Karpas-422 (cell line): ENCODE measurements around the gene ICAM5. TPM values are rescaled to one million over a fixed set of nuclear protein-coding genes. Genes with fewer than 3 reads are reported as not detected.
"Not testable (repeated sequence)": the region's sequence is repeated elsewhere in the genome, so short reads cannot be mapped to it uniquely, and the experiment has no call there.

Experiments used
- DNase-seq: peaks from one replicate; pipeline ENCODE4 v3.0.0-alpha.2; 2015
- H2AFZ ChIP-seq: fragments of 200-600 bp; sonication (generic); 2 replicates; pipeline ENCODE4 v1.6.1; 2014; ENCODE audit warnings: antibody characterized with exemption, low read length, mixed read lengths
- H3K27ac ChIP-seq: fragments of 200-600 bp; sonication (generic); 2 replicates; pipeline ENCODE4 v1.5.1; 2014; ENCODE audit warnings: mild to moderate bottlenecking, low read length, moderate library complexity
- H3K27me3 ChIP-seq: fragments of 200-600 bp; sonication (generic); 2 replicates; pipeline ENCODE4 v1.6.1; 2014; ENCODE audit warnings: low read length, mixed read lengths
- H3K36me3 ChIP-seq: fragments of 200-600 bp; sonication (generic); 2 replicates; pipeline ENCODE4 v1.6.1; 2014; ENCODE audit warnings: low read length, mixed read lengths; ENCODE audit not compliant: insufficient read depth
- H3K4me1 ChIP-seq: fragments of 200-600 bp; sonication (generic); 2 replicates; pipeline ENCODE4 v1.6.1; 2014; ENCODE audit warnings: mild to moderate bottlenecking, low read length, mixed read lengths
- H3K4me2 ChIP-seq: fragments of 200-600 bp; sonication (generic); 2 replicates; pipeline ENCODE4 v1.6.1; 2014; ENCODE audit warnings: low read length, low read depth, mild to moderate bottlenecking; ENCODE audit not compliant: poor library complexity, severe bottlenecking
- H3K4me3 ChIP-seq: fragments of 200-600 bp; sonication (generic); 2 replicates; pipeline ENCODE4 v1.5.1; 2014; ENCODE audit warnings: mild to moderate bottlenecking, antibody characterized with exemption, low read length, mixed read lengths
- H3K79me2 ChIP-seq: fragments of 200-600 bp; sonication (generic); 2 replicates; pipeline ENCODE4 v1.6.1; 2014; ENCODE audit warnings: mild to moderate bottlenecking, low read length, mixed read lengths
- H3K9ac ChIP-seq: fragments of 200-600 bp; sonication (generic); 2 replicates; pipeline ENCODE4 v1.6.0; 2014; ENCODE audit warnings: low read length
- H3K9me2 ChIP-seq: fragments of 200-600 bp; sonication (generic), shearing (Covaris generic); replicated peaks from 2 replicates; pipeline ENCODE4 v1.6.0; 2014; ENCODE audit warnings: mild to moderate bottlenecking, low read length, moderate library complexity; ENCODE audit not compliant: insufficient read depth
- H3K9me3 ChIP-seq: fragments of 300-700, 200-600 bp; sonication (generic); 2 replicates; pipeline ENCODE4 v1.6.1; 2014; ENCODE audit warnings: low read length, mixed read lengths
- H4K20me1 ChIP-seq: fragments of 200-600 bp; sonication (generic); 2 replicates; pipeline ENCODE4 v1.6.1; 2014; ENCODE audit warnings: mild to moderate bottlenecking, antibody characterized with exemption, low read length, low read depth; ENCODE audit not compliant: insufficient read depth
- total RNA-seq: library from RNA; depleted of rRNA; stranded (reverse); fragments of >200 nt; shearing (Covaris generic); gene quantifications from 2 replicates; pipeline ENCODE4 v1.2.3, GENCODE V29; 2014; ENCODE audit warnings: low replicate concordance; rRNA removed

The ICAM5 gene
- 4.5 and 9.1 TPM in 2 replicates for total RNA-seq

- DNase-seq: peak; percentile 59
Observed at GRCh38 chr19:10289836-10290356, at the start of gene ICAM5. Gene ICAM5, plus strand, starts transcription at chr19:10289952. Its CDS starts 92 bp downstream, at chr19:10290044.

DNA sequence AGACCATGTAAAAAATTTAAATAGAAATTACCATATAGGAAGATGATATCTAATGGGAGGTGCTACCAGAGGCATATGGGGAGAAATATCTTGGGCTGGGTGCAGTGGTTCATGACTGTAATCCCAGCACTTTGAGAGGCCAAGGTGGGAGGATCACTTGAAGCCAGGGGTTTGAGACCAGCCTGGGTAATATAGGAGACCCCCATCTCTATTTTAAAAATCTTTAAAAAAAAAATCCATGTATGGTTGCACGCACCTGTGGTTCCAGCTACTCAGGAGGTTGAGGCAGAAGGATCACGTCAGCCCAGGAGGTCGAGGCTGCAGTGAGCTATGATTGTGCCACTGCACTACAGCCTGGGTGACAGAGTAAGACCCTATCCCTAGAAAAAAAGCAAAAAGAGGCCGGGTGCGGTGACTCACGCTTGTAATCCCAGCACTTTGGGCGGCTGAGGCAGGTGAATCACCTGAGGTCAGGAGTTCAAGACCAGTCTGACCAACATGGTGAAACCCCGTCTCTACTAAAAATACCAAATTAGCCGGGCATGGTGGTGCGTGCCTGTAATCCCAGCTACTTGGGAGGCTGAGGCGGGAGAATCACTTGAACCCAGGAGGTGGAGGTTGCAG, 47.8 kb upstream of the ICAM5 start:
- Histone ChIP-seq H3K9ac (peak overlapping the region; percentile 55; the same call in 1 of the 2 replicates), H3K27ac (peak overlapping the region; percentile 100), H3K4me1 (peaks cover 96% of the 10 kb centered on the region), H3K4me2 (peak overlapping the region; percentile 55)
- not testable (repeated sequence) for H3K9me3 ChIP-seq, H4K20me1 ChIP-seq, H2AFZ ChIP-seq, H3K79me2 ChIP-seq, H3K27me3 ChIP-seq, H3K4me3 ChIP-seq, H3K36me3 ChIP-seq, H3K9me2 ChIP-seq
- peak; percentile 55 for DNase-seq

More at GRCh38 chr19:10289836-10290356, at the start of gene ICAM5:
- H3K9ac ChIP-seq: peak within 1 kb of the TSS; percentile 79
- H4K20me1 ChIP-seq: no peaks in the 10 kb centered on the region
- H3K4me3 ChIP-seq: peak within 1 kb of the TSS; percentile 68
- peak within 1 kb of the TSS; percentile 50 for H3K27ac ChIP-seq
- no peaks in the 10 kb centered on the region for H3K36me3 ChIP-seq
- H3K4me1 ChIP-seq: peaks cover 30% of the 10 kb centered on the region
- no peaks in the 10 kb centered on the region for H3K27me3 ChIP-seq
- H3K79me2 ChIP-seq: no peaks in the 10 kb centered on the region
- H3K9me2 ChIP-seq: no peaks in the 10 kb centered on the region
- H3K9me3 ChIP-seq: no peaks in the 10 kb centered on the region
- peak within 1 kb of the TSS; percentile 93 for H2AFZ ChIP-seq
- H3K4me2 ChIP-seq: peak within 1 kb of the TSS; percentile 76

- Histone ChIP-seq H3K9me3 (no peaks in the 10 kb centered on the region), H3K9ac (peak overlapping the region; percentile 30; the same call in 1 of the 2 replicates), H3K4me1 (peaks cover 90% of the 10 kb centered on the region), H4K20me1 (no peaks in the 10 kb centered on the region), H3K27me3 (no peaks in the 10 kb centered on the region), H2AFZ (no peak overlapping the region), H3K4me3 (no peak overlapping the region), H3K4me2 (no peak overlapping the region), H3K36me3 (no peaks in the 10 kb centered on the region), H3K9me2 (no peaks in the 10 kb centered on the region), H3K79me2 (no peaks in the 10 kb centered on the region), H3K27ac (peak overlapping the region; percentile 100)
- no peak for DNase-seq
Observed at GRCh38 chr19:10243606-10244005, 46.1 kb upstream of the ICAM5 start.

DNA sequence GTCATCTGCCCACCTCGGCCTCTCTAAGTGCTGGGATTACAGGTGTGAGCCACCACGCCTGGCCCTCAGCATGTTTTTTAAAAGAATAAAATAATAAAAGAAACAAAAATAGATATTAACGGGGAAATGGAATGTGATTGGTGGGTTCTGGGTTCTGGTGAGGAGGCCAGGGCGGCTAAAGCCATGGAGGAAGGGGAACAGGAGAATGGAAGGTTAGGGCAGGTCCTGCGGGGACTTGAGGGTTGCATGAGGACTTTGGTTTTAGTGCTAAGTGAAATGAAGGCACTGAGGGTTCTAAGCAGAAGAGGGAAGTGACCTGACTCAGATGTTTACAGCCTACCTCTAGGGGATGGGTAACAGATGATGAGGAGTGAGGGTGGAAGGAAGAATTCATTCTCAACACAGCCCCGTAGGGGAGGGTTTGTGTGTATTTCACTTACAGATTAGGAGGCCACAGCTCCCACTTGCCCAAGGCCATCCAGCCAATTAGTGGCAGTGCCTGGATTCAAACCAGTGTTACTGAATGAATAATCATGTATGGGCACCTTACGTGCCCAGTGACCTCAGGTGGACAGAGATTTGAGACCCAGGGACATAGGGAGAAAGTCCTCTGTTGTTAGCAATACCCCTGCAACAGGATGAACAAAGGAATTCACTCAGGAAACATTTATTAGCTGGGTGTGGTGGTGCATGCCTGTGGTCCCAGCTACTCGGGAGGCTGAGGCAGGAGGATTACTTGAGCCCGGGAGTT, 44.4 kb upstream of the ICAM5 start:
- H4K20me1 ChIP-seq: no peaks in the 10 kb centered on the region
- H3K4me3 ChIP-seq: 0 out of 2 replicates have a peak overlapping the region, but pooled peaks have one; percentile 2
- H3K9ac ChIP-seq: peak overlapping the region; percentile 45
- DNase-seq: peak; percentile 83
- H3K27me3 ChIP-seq: no peaks in the 10 kb centered on the region
- peak overlapping the region; percentile 100 for H3K27ac ChIP-seq
- no peaks in the 10 kb centered on the region for H3K79me2 ChIP-seq
- no peaks in the 10 kb centered on the region for H3K9me2 ChIP-seq
- peak overlapping the region; percentile 45 for H3K4me2 ChIP-seq
- H3K9me3 ChIP-seq: no peaks in the 10 kb centered on the region
- no peaks in the 10 kb centered on the region for H3K36me3 ChIP-seq
- H3K4me1 ChIP-seq: peaks cover 79% of the 10 kb centered on the region
- peak overlapping the region; percentile 9; the same call in 1 of the 2 replicates for H2AFZ ChIP-seq

- Histone ChIP-seq H2AFZ (no peak overlapping the region), H3K9me3 (no peaks in the 10 kb centered on the region), H3K27me3 (no peaks in the 10 kb centered on the region), H3K79me2 (no peaks in the 10 kb centered on the region), H4K20me1 (no peaks in the 10 kb centered on the region), H3K27ac (peak overlapping the region; percentile 100), H3K9ac (no peak overlapping the region), H3K4me3 (no peak overlapping the region), H3K36me3 (no peaks in the 10 kb centered on the region), H3K9me2 (no peaks in the 10 kb centered on the region), H3K4me1 (peaks cover 69% of the 10 kb centered on the region), H3K4me2 (peak overlapping the region; percentile 20)
- peak; percentile 70 for DNase-seq
Observed at GRCh38 chr19:10246511-10246910, 43.2 kb upstream of the ICAM5 start.

DNA sequence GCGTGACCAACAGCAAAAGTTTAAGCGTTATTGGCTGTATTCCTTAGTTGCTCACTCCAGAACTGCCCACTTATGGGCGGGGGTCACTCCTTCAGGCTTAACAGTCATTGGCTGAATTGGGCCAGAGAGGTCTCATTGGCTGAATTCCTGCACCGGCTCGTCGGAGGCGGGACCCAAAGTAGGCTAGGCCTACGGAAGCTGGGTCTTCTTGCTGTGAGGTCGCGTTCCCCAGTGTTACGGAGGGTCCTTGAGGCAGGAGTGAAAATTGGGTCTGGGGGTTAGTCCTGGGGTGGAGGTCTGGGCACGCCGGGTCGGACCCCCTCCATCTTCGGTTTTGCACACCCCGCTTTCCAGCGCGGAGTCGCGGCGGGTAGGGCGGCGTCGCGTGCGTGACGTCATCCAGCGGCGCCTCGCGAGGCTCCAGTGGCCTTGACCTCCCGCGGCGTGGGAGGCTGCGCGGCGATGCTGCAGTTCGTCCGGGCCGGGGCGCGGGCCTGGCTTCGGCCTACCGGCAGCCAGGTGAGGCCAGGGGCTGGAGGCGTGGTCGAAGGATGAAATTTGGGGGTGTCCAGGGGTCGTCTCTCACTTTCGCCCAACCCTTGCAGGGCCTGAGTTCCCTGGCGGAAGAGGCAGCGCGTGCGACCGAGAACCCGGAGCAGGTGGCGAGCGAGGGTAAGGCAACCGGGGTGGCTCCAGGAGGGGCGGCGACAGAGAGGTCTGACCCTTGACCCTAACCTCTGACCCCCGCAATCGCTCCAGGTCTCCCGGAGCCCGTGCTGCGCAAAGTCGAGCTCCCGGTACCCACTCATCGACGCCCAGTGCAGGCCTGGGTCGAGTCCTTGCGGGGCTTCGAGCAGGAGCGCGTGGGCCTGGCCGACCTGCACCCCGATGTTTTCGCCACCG, 37.7 kb upstream of the ICAM5 start, which contains the start of gene MRPL4:
MRPL4 (plus strand) TSS at position 423 of the 903 bp plus-strand sequence; CDS start at position 463, 40 bp downstream.
- H2AFZ ChIP-seq: peak within 1 kb of the TSS; percentile 98; the same call in 1 of the 2 replicates
- peak; percentile 99 for DNase-seq
- H3K4me3 ChIP-seq: peak within 1 kb of the TSS; percentile 92

GRCh38 chr19:10252707-10253106, 37.0 kb upstream of the ICAM5 start:
- H4K20me1 ChIP-seq: peaks cover 9% of the 10 kb centered on the region; the same call in 1 of the 2 replicates
- no peak overlapping the region for H2AFZ ChIP-seq
- H3K4me1 ChIP-seq: peaks cover 22% of the 10 kb centered on the region
- peak overlapping the region; percentile 96 for H3K4me2 ChIP-seq
- peaks cover 21% of the 10 kb centered on the region for H3K79me2 ChIP-seq
- H3K27me3 ChIP-seq: no peaks in the 10 kb centered on the region
- H3K27ac ChIP-seq: peak overlapping the region; percentile 23; the same call in 1 of the 2 replicates
- no peaks in the 10 kb centered on the region for H3K9me2 ChIP-seq
- no peaks in the 10 kb centered on the region for H3K9me3 ChIP-seq
- H3K4me3 ChIP-seq: peak overlapping the region; percentile 92
- H3K9ac ChIP-seq: peak overlapping the region; percentile 93
- H3K36me3 ChIP-seq: peaks cover 20% of the 10 kb centered on the region; the same call in 1 of the 2 replicates
- no peak for DNase-seq

More for the DNA sequence above, 37.7 kb upstream of the ICAM5 start, which contains the start of gene MRPL4:
- peak within 1 kb of the TSS; percentile 93 for H3K9ac ChIP-seq
- H3K27ac ChIP-seq: peak within 1 kb of the TSS; percentile 23; the same call in 1 of the 2 replicates
- H4K20me1 ChIP-seq: peaks cover 9% of the 10 kb centered on the region; the same call in 1 of the 2 replicates
- H3K36me3 ChIP-seq: peaks cover 15% of the 10 kb centered on the region; the same call in 1 of the 2 replicates
- peak within 1 kb of the TSS; percentile 96 for H3K4me2 ChIP-seq
- H3K27me3 ChIP-seq: no peaks in the 10 kb centered on the region
- H3K4me1 ChIP-seq: peaks cover 24% of the 10 kb centered on the region
- peaks cover 21% of the 10 kb centered on the region for H3K79me2 ChIP-seq
- H3K9me3 ChIP-seq: no peaks in the 10 kb centered on the region
- no peaks in the 10 kb centered on the region for H3K9me2 ChIP-seq
